Measurements from ENCODE around the gene MBNL3. TPM values are rescaled to one million over a fixed set of nuclear protein-coding genes. Genes with fewer than 3 reads are reported as not detected.

The MBNL3 gene
- 1.9 and 2.3 TPM in 2 replicates for total RNA-seq

GRCh38 chrX:132488819-132489577 is at the start of gene MBNL3:
Gene MBNL3, minus strand, starts transcription at chrX:132489038. Its CDS starts 49,427 bp downstream, at chrX:132439611.

